Sigmoid colon (tissue), 4 donors: Measurements from ENCODE around the gene ZBED1.

Experiments
- CTCF ChIP-seq, 4 experiments: fragments of 450-650 bp in 3 of 4; fragments of 200-600 bp in 1 of 4; IDR thresholded peaks; one replicate each; pipeline ENCODE4 v1.5.1; 2016 to 2019; ENCODE audit warnings: antibody characterized with exemption in 4 of 4, mild to moderate bottlenecking in 3 of 4, moderate library complexity in 2 of 4
- EP300 ChIP-seq, 4 donors: sonication (generic); formaldehyde crosslinking; IDR thresholded peaks; one replicate each; pipeline ENCODE4 v1.6.1; 2017; ENCODE audit warnings: antibody characterized with exemption in 4 of 4
- POLR2A ChIP-seq, 2 donors: fragments of 450-650 bp; IDR thresholded peaks; one replicate each; pipeline ENCODE4 v1.6.1; 2016; ENCODE audit warnings: antibody characterized with exemption in 2 of 2, mild to moderate bottlenecking in 2 of 2, moderate library complexity in 2 of 2

GRCh38 chrX:2545144-2545543 lies 44.4 kb upstream of the ZBED1 start:
- TF ChIP-seq POLR2A (IDR thresholded peaks at IDR 0.05) (no peak), EP300 (IDR thresholded peaks at IDR 0.05) (no peak), CTCF (IDR thresholded peaks at IDR 0.05) (no peak)
